HCT116 (cell line): Measurements from ENCODE around the gene TMEM151A.

Experiments used
- EZH2 ChIP-seq: fragments of 200-600 bp; sonication (generic); IDR thresholded peaks from 2 replicates; pipeline ENCODE4 v1.6.1; 2017; ENCODE audit warnings: antibody characterized with exemption, mixed run types
- TF ChIP-seq, protein P1 (sequence below): IDR thresholded peaks from 2 replicates; pipeline ENCODE4 v1.6.1; 2012

DNA sequence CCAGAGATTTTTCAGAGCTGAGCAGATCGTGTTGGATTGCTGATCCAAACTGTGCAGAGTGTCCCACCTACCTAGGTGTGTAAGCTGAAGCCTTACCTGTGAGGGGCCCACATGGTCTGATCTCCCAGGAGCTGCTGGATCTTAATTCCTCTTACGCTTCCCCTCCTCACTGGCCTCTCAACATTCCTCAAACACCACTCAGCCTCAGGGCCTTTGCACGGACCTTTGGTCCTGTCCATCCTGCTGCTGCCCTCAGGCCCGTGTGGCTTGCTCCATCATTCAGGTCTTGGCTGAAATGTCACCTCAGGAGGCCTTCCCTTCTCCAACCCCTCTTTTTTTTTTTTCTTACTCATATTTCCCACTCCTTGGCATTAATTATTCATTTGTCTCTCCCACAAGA lies 44.4 kb upstream of the TMEM151A start:
- TF ChIP-seq, protein P1, sequence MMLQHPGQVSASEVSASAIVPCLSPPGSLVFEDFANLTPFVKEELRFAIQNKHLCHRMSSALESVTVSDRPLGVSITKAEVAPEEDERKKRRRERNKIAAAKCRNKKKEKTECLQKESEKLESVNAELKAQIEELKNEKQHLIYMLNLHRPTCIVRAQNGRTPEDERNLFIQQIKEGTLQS: no peak
- no peak for TF ChIP-seq EZH2
